H1 (cell line): ENCODE results near the gene CLCF1. TPM values are rescaled to one million over a fixed set of nuclear protein-coding genes. Genes with fewer than 3 reads are reported as not detected.

Source experiments
- CTCF ChIA-PET: fragments of 300-600 bp; sonication (Branson Sonifier 250); formaldehyde crosslinking; loops from one replicate; lab custom pipeline; 2021; ENCODE audit not compliant: partially characterized antibody; lab: Charles Lee
- POLR2A ChIA-PET: fragments of 300-600 bp; sonication (Branson Sonifier 250); formaldehyde crosslinking; loops from one replicate; lab custom pipeline; 2021; ENCODE audit warnings: inconsistent platforms; ENCODE audit not compliant: partially characterized antibody; lab: Charles Lee
- DNase-seq, 2 experiments: peaks; one replicate each; pipeline versions ENCODE4 v3.0.0 to v3.0.0-alpha.2; 2010 to 2022; ENCODE audit warnings: low spot score in 2 of 2, low read depth in 1 of 2, mixed read lengths in 1 of 2
- FAIRE-seq: peaks from 2 replicates; lab custom pipeline; 2011; peaks lifted over from hg19 to GRCh38; lab: Jason Lieb, UNC
- H2AFZ ChIP-seq: 2 replicates; pipeline ENCODE4 v1.8.1; 2012; ENCODE audit warnings: low read length, inconsistent platforms
- H2AK5ac ChIP-seq: 2 replicates; pipeline ENCODE4 v1.6.1; 2013; ENCODE audit warnings: low read depth, low read length
- H2BK120ac ChIP-seq: replicated peaks from 2 replicates; pipeline ENCODE3; 2013; ENCODE audit warnings: low read depth, low read length, inconsistent platforms
- H2BK12ac ChIP-seq: 2 replicates; pipeline ENCODE4 v1.6.1; 2013; ENCODE audit warnings: low read depth, low read length
- H2BK15ac ChIP-seq: 2 replicates; pipeline ENCODE4 v1.6.1; 2013; ENCODE audit warnings: low read length
- H2BK20ac ChIP-seq: 2 replicates; pipeline ENCODE4 v1.6.1; 2013; ENCODE audit warnings: low read length
- H2BK5ac ChIP-seq: 2 replicates; pipeline ENCODE4 v1.6.1; 2013; ENCODE audit warnings: low read depth, low read length
- H3K14ac ChIP-seq: 2 replicates; pipeline ENCODE4 v1.6.1; 2013; ENCODE audit warnings: inconsistent platforms; ENCODE audit not compliant: insufficient read length
- H3K18ac ChIP-seq: 2 replicates; pipeline ENCODE4 v1.6.1; 2013; ENCODE audit warnings: low read length; ENCODE audit errors: extremely low read depth
- H3K23ac ChIP-seq: 2 replicates; pipeline ENCODE4 v1.6.1; 2013; ENCODE audit warnings: inconsistent platforms; ENCODE audit not compliant: insufficient read length
- H3K23me2 ChIP-seq: 2 replicates; pipeline ENCODE4 v1.6.1; 2013; ENCODE audit warnings: low read depth, low read length
- H3K27ac ChIP-seq: 2 replicates; pipeline ENCODE4 v1.6.1; 2011; ENCODE audit warnings: low read depth, low read length, inconsistent platforms
- H3K27me3 ChIP-seq, 4 experiments: replicated peaks in 1 of 4; 1 replicate in 1 of 4; 2 replicates in 3 of 4; pipeline versions ENCODE4 v1.6.1 to v1.8.1; 2011 to 2013; ENCODE audit warnings: low read length in 3 of 4, mild to moderate bottlenecking in 3 of 4, inconsistent platforms in 2 of 4, mixed read lengths in 2 of 4, moderate library complexity in 1 of 4; ENCODE audit not compliant: control insufficient read depth in 3 of 4, insufficient read depth in 3 of 4; ENCODE audit errors: extremely low read depth in 1 of 4
- H3K36me3 ChIP-seq, 4 experiments: 2 replicates each; pipeline versions ENCODE4 v1.6.1 to v1.8.1; 2011 to 2013; ENCODE audit warnings: mild to moderate bottlenecking in 4 of 4, low read length in 3 of 4, moderate library complexity in 2 of 4, control low read depth in 1 of 4, inconsistent platforms in 1 of 4; ENCODE audit not compliant: insufficient read depth in 4 of 4, control insufficient read depth in 2 of 4
- H3K4ac ChIP-seq: replicated peaks from 2 replicates; pipeline ENCODE3; 2013; ENCODE audit warnings: low read length, low read depth, mixed read lengths, inconsistent platforms; ENCODE audit not compliant: insufficient read length
- H3K4me1 ChIP-seq, 4 experiments: replicated peaks in 1 of 4; 1 replicate in 1 of 4; 2 replicates in 3 of 4; pipeline versions ENCODE4 v1.6.1 to v1.8.1; 2011 to 2013; ENCODE audit warnings: low read length in 3 of 4, inconsistent platforms in 2 of 4, mixed read lengths in 1 of 4; ENCODE audit not compliant: insufficient read depth in 4 of 4, control insufficient read depth in 3 of 4
- H3K4me2 ChIP-seq, 2 experiments: 2 replicates each; pipeline versions ENCODE4 v1.6.1 to v1.8.1; 2011 to 2013; ENCODE audit warnings: low read depth in 2 of 2, low read length in 2 of 2, control low read depth in 1 of 2, inconsistent platforms in 1 of 2, mild to moderate bottlenecking in 1 of 2; ENCODE audit not compliant: insufficient read depth in 1 of 2
- H3K4me3 ChIP-seq, 4 experiments: fragments of 200-600, 300-600 bp in 1 of 4; sonication (generic), shearing (Covaris generic), sonication (Bioruptor Twin) in 1 of 4; 2 replicates each; pipeline versions ENCODE4 v1.5.1 to v1.8.1; 2011 to 2016; ENCODE audit warnings: low read length in 4 of 4, low read depth in 3 of 4, control low read depth in 2 of 4, inconsistent platforms in 2 of 4, mild to moderate bottlenecking in 2 of 4, mixed read lengths in 1 of 4, moderate library complexity in 1 of 4; ENCODE audit not compliant: insufficient read depth in 2 of 4; ENCODE audit errors: extremely low read depth in 1 of 4
- H3K56ac ChIP-seq: replicated peaks from 2 replicates; pipeline ENCODE3; 2013; ENCODE audit warnings: low read depth, mild to moderate bottlenecking, mixed read lengths, low read length, inconsistent platforms; ENCODE audit not compliant: insufficient read length
- H3K79me1 ChIP-seq: 2 replicates; pipeline ENCODE4 v1.6.1; 2013; ENCODE audit warnings: low read depth, low read length, control low read depth
- H3K79me2 ChIP-seq, 2 experiments: 2 replicates each; pipeline versions ENCODE4 v1.6.1 to v1.8.1; 2012 to 2013; ENCODE audit warnings: low read length in 2 of 2, mild to moderate bottlenecking in 2 of 2, inconsistent platforms in 1 of 2; ENCODE audit not compliant: insufficient read depth in 2 of 2, control insufficient read depth in 1 of 2
- H3K9ac ChIP-seq, 4 experiments: replicated peaks in 1 of 4; 1 replicate in 1 of 4; 2 replicates in 3 of 4; pipeline versions ENCODE4 v1.6.1 to v1.8.1; 2011 to 2013; ENCODE audit warnings: low read depth in 3 of 4, low read length in 3 of 4, control low read depth in 2 of 4, mild to moderate bottlenecking in 2 of 4, moderate library complexity in 2 of 4, inconsistent platforms in 1 of 4; ENCODE audit errors: extremely low read depth in 1 of 4
- H3K9me3 ChIP-seq, 2 experiments: 2 replicates each; pipeline versions ENCODE4 v1.6.1 to v1.8.1; 2012 to 2013; ENCODE audit warnings: mild to moderate bottlenecking in 2 of 2, moderate library complexity in 2 of 2, control low read depth in 1 of 2, inconsistent platforms in 1 of 2, low read depth in 1 of 2, low read length in 1 of 2, mixed read lengths in 1 of 2; ENCODE audit not compliant: insufficient read depth in 2 of 2
- H4K20me1 ChIP-seq, 2 experiments: replicated peaks in 1 of 2; 2 replicates each; pipeline versions ENCODE3 to v1.8.1; 2011 to 2013; ENCODE audit warnings: inconsistent platforms in 2 of 2, low read length in 2 of 2, mild to moderate bottlenecking in 1 of 2; ENCODE audit not compliant: insufficient read depth in 2 of 2, control insufficient read depth in 1 of 2
- H4K5ac ChIP-seq: 2 replicates; pipeline ENCODE4 v1.6.1; 2013; ENCODE audit warnings: low read length, low read depth, mixed read lengths, inconsistent platforms; ENCODE audit not compliant: insufficient read length
- H4K8ac ChIP-seq: 2 replicates; pipeline ENCODE4 v1.8.0; 2013; ENCODE audit warnings: mild to moderate bottlenecking, moderate library complexity, low read length, inconsistent platforms; ENCODE audit not compliant: insufficient read depth; ENCODE audit errors: extremely low read depth
- H4K91ac ChIP-seq: replicated peaks from 2 replicates; pipeline ENCODE3; 2013; ENCODE audit warnings: low read length, mixed read lengths, inconsistent platforms; ENCODE audit not compliant: insufficient read length
- CTBP2 ChIP-seq: IDR thresholded peaks from 2 replicates; pipeline ENCODE4 v1.7.0; 2011; ENCODE audit warnings: borderline replicate concordance, mild to moderate bottlenecking, moderate library complexity, mixed read lengths, low read length; ENCODE audit not compliant: insufficient read depth, insufficient read length
- HDAC6 ChIP-seq: IDR thresholded peaks from one replicate; pipeline ENCODE4 v1.7.1; 2012; ENCODE audit warnings: low read depth, mild to moderate bottlenecking, inconsistent platforms, low read length, moderate library complexity
- PHF8 ChIP-seq: fragments of 200-600 bp; sonication (generic); conservative IDR thresholded peaks from 2 replicates; pipeline ENCODE4 v1.7.1; 2012; ENCODE audit warnings: low read depth, mild to moderate bottlenecking, inconsistent platforms, low read length, moderate library complexity
- TEAD4 ChIP-seq: IDR thresholded peaks from 2 replicates; pipeline ENCODE4 v1.6.1; 2012; ENCODE audit warnings: low read depth, low read length, inconsistent platforms, mixed read lengths
- WGBS, 2 experiments: shearing (Covaris generic) in 1 of 2; methylation state at CpG; one replicate each; pipeline versions ENCODE4 v1.1.6 to v1.1.7; 2013 to 2015; ENCODE audit warnings: low lambda C conversion rate in 2 of 2, mixed read lengths in 2 of 2, inconsistent platforms in 1 of 2, low coverage in 1 of 2, missing lambda C conversion rate in 1 of 2; ENCODE audit not compliant: insufficient replicate concordance in 2 of 2, insufficient coverage in 1 of 2, insufficient read length in 1 of 2; ENCODE audit errors: extremely low coverage in 1 of 2, missing lambda C conversion rate in 1 of 2; 5-methylcytosine and 5-hydroxymethylcytosine counted together
- polyA plus RNA-seq, 7 experiments: library from polyadenylated mRNA; depleted of rRNA in 3 of 7; stranded (reverse) in 5 of 7; unstranded in 2 of 7; fragments of >200 nt in 5 of 7; fragments of 200-250 nt in 2 of 7; gene quantifications; 1 replicate in 5 of 7; 2 replicates in 1 of 7; 4 replicates in 1 of 7; pipeline versions ENCODE4 v1.2.1 to v1.2.3, GENCODE V29; 2011 to 2013; ENCODE audit warnings: missing spikeins in 2 of 7, mixed read lengths in 2 of 7
- total RNA-seq: library from RNA; stranded (reverse); fragmentation: NEBNext Ultra II Directional; extraction: Animal tissue kit (Norgen Biotek cat#: 25700); gene quantifications from 2 replicates; pipeline ENCODE4 v1.2.1, GENCODE V29; 2021

CLCF1 gene
- total and polyA plus RNA-seq, 2 of the 8 experiments (the other 6 are each of a cell fraction or from before 2014, with no cell fraction given), result 0.32 to 1.2 TPM

DNA sequence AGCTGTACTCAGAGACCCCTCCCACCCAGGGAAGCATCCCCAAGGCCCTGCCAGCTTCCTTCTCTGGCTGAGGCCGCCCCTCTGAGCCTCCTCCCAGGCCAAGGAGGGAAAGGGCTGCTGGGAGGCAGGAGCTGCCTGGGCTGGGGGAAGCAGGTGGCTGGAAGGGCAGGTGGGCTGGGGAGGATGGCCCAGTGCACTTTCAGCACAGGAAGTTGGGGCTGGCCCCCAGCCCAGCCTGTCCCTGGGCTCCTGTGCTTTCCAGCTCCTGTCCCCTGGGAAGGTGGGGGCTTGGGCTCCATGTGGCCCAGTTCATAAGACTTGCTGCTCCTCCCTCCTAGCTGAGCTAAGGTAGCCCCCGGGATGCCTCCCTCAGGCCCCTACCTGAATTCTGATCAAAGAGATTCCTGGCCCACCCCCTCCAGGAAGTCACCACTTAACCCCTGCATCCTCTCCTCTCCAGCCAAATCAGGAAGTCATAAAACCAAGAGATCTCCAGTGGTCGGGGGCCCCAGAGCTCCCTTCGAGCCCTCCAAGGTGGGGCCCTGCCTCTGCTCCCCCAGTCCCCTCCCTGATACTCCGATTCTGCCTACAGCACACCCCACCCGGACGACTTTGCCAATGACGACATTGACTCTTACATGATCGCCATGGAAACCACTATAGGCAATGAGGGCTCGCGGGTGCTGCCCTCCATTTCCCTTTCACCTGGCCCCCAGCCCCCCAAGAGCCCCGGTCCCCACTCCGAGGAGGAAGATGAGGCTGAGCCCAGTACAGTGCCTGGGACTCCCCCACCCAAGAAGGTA, 23.4 kb upstream of the CLCF1 start:
- H2AFZ ChIP-seq, result no peak overlapping the region
- no peak overlapping the region for H2BK15ac ChIP-seq
- H2AK5ac ChIP-seq, result no peak overlapping the region
- peak overlapping the region; percentile 88; the same call in 1 of the 2 replicates for H2BK5ac ChIP-seq
- H2BK12ac ChIP-seq, result no peak overlapping the region
- H3K4ac ChIP-seq, result no peak overlapping the region
- peaks cover 0 to 15% of the 10 kb centered on the region in 2 experiments for H4K20me1 ChIP-seq
- H3K14ac ChIP-seq, result no peak overlapping the region
- H3K4me3 ChIP-seq, result no peak overlapping the region
- POLR2A ChIA-PET, result interaction anchor here (0.9 to 2.6 kb wide), 15 partner anchors 8 to 94 kb away, joined by 3 to 13 read pairs (median 4); partner anchors contain the start of genes AIP, RPS6KB2 and SSH3
- DNase-seq (no peak), FAIRE-seq (no peak)
- H2BK20ac ChIP-seq, result no peak overlapping the region; the same call in 1 of the 2 replicates
- no peaks in the 10 kb centered on the region for H3K27me3 ChIP-seq
- CTCF ChIA-PET, result interaction anchor here (0.8 to 34.8 kb wide), 6 partner anchors 11 to 38 kb away, joined by 3 to 1305 read pairs (median 4); partner anchors contain the start of gene POLD4
- peaks cover 0 to 10% of the 10 kb centered on the region in 2 experiments; a peak in 2 of 4 replicates for H3K79me2 ChIP-seq
- H3K79me1 ChIP-seq, result peaks cover 6% of the 10 kb centered on the region
- H4K5ac ChIP-seq, result no peak overlapping the region
- peak overlapping the region; percentile 14 for H3K56ac ChIP-seq
- H4K8ac ChIP-seq, result no peak overlapping the region
- 79% methylated on average over 9 of the region's 13 CpGs; no CpG with 5 or more reads in 1 of the 2 experiments for WGBS, 2 experiments
- H3K23me2 ChIP-seq, result peaks cover 11% of the 10 kb centered on the region; the same call in 1 of the 2 replicates
- no peak overlapping the region for H3K9ac ChIP-seq
- no peaks in the 10 kb centered on the region for H3K9me3 ChIP-seq
- H3K18ac ChIP-seq, result no peak overlapping the region; the same call in 1 of the 2 replicates
- no peak overlapping the region for H4K91ac ChIP-seq
- H2BK120ac ChIP-seq, result no peak overlapping the region
- H3K36me3 ChIP-seq, result peaks cover 6 to 25% (median 18%) of the 10 kb centered on the region in 4 experiments; a peak in 6 of 8 replicates
- no peak overlapping the region; a peak in 1 of 4 replicates for H3K4me2 ChIP-seq
- H3K4me1 ChIP-seq, result peaks cover 0 to 14% (median 7%) of the 10 kb centered on the region in 4 experiments; a peak in 5 of 7 replicates
- no peak overlapping the region; the same call in 1 of the 2 replicates for H3K27ac ChIP-seq
- H3K23ac ChIP-seq, result no peak overlapping the region
- no peak for TF ChIP-seq HDAC6
- TF ChIP-seq PHF8, result no peak
- TF ChIP-seq TEAD4, result no peak
- no peak for TF ChIP-seq CTBP2
